ENCODE data around the gene OR11L1. TPM values are rescaled to one million over a fixed set of nuclear protein-coding genes. Genes with fewer than 3 reads are reported as not detected.

The OR11L1 gene
- total RNA-seq, result not detected

DNA sequence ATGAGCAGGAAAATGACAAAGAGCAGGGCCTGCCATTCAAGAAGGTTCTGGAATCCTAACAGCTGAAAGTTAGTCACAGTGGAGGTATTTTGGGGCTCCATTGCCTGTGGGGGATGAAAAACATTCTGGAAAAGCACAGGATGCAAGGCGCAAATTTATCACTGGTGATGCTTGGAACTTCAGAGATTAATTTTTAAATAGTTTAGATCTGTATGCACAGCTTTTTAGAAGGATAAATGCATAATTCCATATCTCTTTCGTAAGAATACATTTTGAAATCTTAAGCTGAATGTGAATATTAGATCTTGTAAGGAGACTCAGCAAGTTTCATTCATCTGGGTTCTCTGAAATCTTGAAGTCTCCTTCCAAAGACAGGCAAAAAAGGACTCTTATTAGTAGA lies at the start of gene OR11L1:
TSS of gene OR11L1 (minus strand) at position 101 of the 400 bp plus-strand sequence. CDS start at position 101, 0 bp downstream.
- DNase-seq, result no peak

GRCh38 chr1:247884797-247885413 lies 43.2 kb upstream of the OR11L1 start:
- DNase-seq, result no peak

- DNase-seq, result no peak
Measured at GRCh38 chr1:247883346-247883745, 41.6 kb upstream of the OR11L1 start.

- no peak for DNase-seq
Measured at GRCh38 chr1:247865416-247865815, 23.7 kb upstream of the OR11L1 start.

- DNase-seq, result no peak
Measured at GRCh38 chr1:247864644-247865043, 22.9 kb upstream of the OR11L1 start.

DNA sequence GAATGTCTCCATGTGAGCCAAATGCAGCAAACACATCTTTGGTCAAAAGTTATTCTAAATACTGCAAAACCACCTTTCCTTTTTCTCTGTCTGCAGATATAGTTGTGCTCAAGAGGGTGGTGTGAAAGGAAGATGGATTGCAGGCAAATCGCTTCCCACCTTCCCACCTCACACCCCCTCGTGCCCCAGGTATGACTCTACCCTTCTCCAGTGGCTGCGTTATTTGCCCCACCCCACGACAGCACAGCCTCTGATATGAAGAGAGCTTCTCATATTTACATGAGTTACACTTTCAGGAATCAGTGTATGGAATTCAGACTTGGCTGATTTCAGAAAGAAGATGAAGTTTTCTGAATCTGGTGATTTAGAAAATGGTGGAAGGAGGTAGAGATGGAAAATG lies 21.1 kb upstream of the OR11L1 start:
- no peak for DNase-seq

DNA sequence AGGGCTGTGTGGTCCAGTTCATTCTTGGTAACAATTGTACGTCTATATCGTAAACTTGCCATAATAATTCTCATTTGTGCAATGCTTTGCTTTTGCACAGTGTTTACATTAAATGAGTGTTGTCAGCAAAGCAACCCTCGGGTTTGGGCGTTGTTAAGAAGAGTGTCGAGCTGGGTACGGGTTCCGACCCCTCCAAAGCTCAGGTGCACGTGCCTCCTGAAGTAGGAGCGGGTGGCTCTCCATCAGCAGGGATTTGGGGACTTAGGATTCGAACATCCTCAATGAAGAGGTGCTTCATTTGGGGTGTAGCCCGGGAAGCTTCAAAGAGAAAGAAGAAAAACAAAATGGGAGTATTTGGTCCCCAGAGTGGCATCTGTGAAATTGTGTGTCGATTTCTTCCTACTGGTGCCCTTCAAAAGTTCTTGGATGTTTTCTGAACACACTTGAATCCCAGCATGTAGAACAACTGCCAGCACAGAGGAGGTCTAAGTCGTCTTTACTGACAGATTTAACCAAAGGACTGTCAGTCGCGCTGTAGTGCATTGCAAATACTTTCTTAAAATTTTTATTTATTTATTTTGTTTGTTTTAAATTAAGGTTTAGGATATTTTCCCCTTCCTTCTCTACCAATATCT lies 16.4 kb upstream of the OR11L1 start:
- no peak for DNase-seq

DNA sequence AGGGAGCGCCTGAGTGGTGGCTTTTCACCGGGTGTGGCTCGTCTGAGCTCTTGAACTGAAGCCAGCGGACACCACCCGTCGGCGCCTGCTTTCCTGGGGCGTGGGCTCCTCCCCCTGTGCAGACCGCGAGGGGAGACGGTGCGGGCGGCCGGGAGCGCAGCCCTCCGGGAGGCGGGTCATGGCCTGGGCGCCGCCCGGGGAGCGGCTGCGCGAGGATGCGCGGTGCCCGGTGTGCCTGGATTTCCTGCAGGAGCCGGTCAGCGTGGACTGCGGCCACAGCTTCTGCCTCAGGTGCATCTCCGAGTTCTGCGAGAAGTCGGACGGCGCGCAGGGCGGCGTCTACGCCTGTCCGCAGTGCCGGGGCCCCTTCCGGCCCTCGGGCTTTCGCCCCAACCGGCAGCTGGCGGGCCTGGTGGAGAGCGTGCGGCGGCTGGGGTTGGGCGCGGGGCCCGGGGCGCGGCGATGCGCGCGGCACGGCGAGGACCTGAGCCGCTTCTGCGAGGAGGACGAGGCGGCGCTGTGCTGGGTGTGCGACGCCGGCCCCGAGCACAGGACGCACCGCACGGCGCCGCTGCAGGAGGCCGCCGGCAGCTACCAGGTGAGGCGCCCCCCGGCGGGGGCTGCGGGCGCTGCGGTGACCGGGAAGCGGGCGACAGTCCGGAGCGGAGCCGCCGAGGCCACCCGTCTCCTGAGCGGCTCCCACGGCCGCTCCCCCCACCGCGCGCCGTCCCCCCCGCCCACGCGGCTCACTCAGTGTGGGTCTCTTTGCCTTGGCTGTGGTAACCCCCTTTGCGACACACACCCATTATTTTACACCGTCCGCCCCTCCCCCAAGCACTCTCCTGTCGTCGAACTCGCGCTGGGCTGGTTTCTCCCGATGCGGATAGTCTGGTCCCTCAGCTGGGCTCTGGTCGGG lies 15.6 kb upstream of the OR11L1 start, which contains the start of gene TRIM58:
TSS of gene TRIM58 (plus strand) at position 119 of the 916 bp plus-strand sequence. CDS start at position 179, 60 bp downstream.
- peak; percentile 69 for DNase-seq

GRCh38 chr1:247855911-247856310 lies 14.2 kb upstream of the OR11L1 start:
- no peak for DNase-seq

- DNase-seq, result peak; percentile 9
Measured at GRCh38 chr1:247854899-247855545, 13.3 kb upstream of the OR11L1 start.

DNA sequence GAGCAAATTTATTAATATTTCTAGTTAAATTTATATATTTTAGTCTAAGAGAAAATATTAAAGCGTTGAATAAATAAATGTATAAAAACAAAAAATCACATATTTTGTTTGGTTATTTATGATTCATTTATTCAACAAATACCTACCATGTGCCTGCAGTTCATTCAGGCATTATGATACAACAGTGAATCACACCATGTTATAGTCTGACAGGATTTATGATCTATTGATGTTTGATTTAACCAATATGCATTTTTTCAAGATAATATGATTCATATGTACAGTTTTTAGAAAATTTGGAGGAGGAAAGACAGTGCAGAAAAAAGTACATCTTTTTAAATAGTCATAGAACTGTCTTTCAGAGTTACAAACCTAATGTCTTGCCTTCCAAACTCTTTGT lies 7.9 kb upstream of the OR11L1 start:
- DNase-seq, result no peak

GRCh38 chr1:247848346-247848745 lies 6.7 kb upstream of the OR11L1 start:
- DNase-seq, result no peak

- DNase-seq, result no peak
Measured at GRCh38 chr1:247845693-247846017, 4.0 kb upstream of the OR11L1 start.

- no peak for DNase-seq
Measured at GRCh38 chr1:247845011-247845692, 3.5 kb upstream of the OR11L1 start.

GRCh38 chr1:247843411-247843810 lies 1.7 kb upstream of the OR11L1 start:
- no peak for DNase-seq

DNA sequence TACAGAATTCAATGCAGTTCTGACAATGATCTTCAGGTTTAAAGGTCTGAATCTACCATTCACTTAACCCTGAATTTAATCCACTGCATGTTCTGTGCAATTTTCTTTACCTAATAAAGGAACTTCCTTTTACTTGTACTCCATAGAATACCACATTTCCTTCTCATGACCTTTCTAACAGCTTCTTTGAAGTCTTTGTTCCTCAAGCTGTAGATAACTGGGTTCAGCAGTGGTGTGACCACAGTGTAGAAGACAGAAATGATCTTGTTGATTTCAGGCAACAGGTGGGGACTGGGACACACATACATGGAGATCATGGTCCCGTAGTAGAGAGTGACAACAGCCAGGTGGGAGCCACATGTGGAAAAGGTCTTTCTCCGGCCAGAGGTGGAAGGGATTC lies 878 bp downstream of the OR11L1 start:
- DNase-seq, result no peak

DNA sequence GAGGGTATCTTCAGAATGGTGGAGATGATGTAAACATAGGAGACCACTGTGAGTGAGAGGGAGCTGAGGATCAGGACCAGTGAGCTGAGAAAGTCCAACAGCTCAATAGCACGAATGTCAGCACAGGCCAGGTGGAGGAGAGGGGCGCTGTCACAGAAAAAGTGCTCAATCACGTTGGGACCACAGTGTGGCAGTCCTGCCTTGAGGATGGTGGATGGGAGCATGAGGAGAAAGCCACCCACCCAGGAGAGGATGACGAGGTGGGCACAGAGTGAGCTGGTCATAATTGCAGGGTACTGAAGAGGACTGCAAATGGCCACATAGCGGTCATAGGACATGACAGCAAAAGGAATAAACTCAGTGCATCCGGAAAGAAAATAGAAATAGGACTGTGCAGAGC lies 8.1 kb downstream of the OR11L1 start:
- no peak for DNase-seq

DNA sequence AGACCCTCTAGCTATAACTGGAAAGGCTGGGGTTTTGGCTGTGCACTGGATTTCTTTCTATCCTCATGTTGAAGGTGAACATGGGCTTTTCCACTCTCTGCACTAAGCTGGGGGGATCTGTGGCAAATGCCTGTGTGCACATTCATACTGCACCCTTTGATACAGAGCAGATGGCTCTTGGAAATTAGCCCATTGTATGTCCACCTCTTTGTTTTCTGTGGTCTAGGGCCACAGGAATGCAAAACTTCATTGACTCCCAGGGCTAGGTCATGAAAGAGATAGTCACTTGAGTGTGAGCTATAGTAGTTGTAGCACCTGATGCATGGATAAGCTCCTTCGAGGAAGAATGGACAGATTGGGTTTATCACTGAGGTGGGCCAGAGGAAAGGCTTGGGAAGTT lies 12.0 kb downstream of the OR11L1 start:
- no peak for DNase-seq

GRCh38 chr1:247825362-247825761 lies 16.3 kb downstream of the OR11L1 start:
- no peak for DNase-seq

- no peak for DNase-seq
Measured at GRCh38 chr1:247824023-247824422, 17.7 kb downstream of the OR11L1 start, which contains the start of gene OR14A16. Gene OR14A16 (minus strand): TSS chr1:247824119. CDS start chr1:247815729, 8,390 bp downstream.

- no peak for DNase-seq
Measured at GRCh38 chr1:247822060-247822459, 19.6 kb downstream of the OR11L1 start.

- no peak for DNase-seq
Measured at GRCh38 chr1:247812637-247813036, 29.1 kb downstream of the OR11L1 start.
